Skeletal muscle tissue (tissue), 4 donors: ENCODE data around the gene CFL1. TPM values are rescaled to one million over a fixed set of nuclear protein-coding genes. Genes with fewer than 3 reads are reported as not detected.
A peak's percentile ranks its signal among the peaks of the same experiment; 100 is the strongest.
"Not testable (repeated sequence)": the region's sequence is repeated elsewhere in the genome, so short reads cannot be mapped to it uniquely, and the experiment has no call there.

Experiments used
- H3K27ac ChIP-seq: one replicate; pipeline ENCODE4 v1.7.0; 2013; ENCODE audit warnings: mild to moderate bottlenecking, low read depth, low read length, inconsistent platforms
- H3K27me3 ChIP-seq, 3 donors: one replicate each; pipeline ENCODE4 v1.7.0; 2013; ENCODE audit warnings: low read length in 3 of 3; ENCODE audit not compliant: control insufficient read depth in 3 of 3, insufficient read depth in 3 of 3
- H3K36me3 ChIP-seq, 3 donors: one replicate each; pipeline ENCODE4 v1.7.0; 2013; ENCODE audit warnings: low read length in 3 of 3; ENCODE audit not compliant: control insufficient read depth in 3 of 3, insufficient read depth in 3 of 3
- H3K4me1 ChIP-seq, 3 donors: one replicate each; pipeline ENCODE4 v1.7.0; 2013; ENCODE audit warnings: low read length in 3 of 3, mild to moderate bottlenecking in 3 of 3; ENCODE audit not compliant: control insufficient read depth in 3 of 3, insufficient read depth in 3 of 3
- H3K4me3 ChIP-seq, 3 donors: one replicate each; pipeline ENCODE4 v1.7.0; 2013; ENCODE audit warnings: low read length in 3 of 3
- H3K9ac ChIP-seq, 3 donors: one replicate each; pipeline ENCODE4 v1.7.0; 2013; ENCODE audit warnings: low read length in 3 of 3, mild to moderate bottlenecking in 3 of 3, moderate library complexity in 2 of 3, low read depth in 1 of 3
- H3K9me3 ChIP-seq, 3 donors: one replicate each; pipeline ENCODE4 v1.7.0; 2013; ENCODE audit warnings: low read length in 3 of 3; ENCODE audit not compliant: control insufficient read depth in 3 of 3
- total RNA-seq: library from RNA; depleted of rRNA; stranded (reverse); fragments of >200 nt; gene quantifications from one replicate; pipeline ENCODE4 v1.2.3, GENCODE V29; 2014
- donor health status: Osteomylitis.

The CFL1 gene
- total RNA-seq, 1 donor from 2014 or later: 275 TPM

- Histone ChIP-seq H3K9me3 (no peaks in the 10 kb centered on the region), H3K27me3 (peaks cover 4 to 13% (median 11%) of the 10 kb centered on the region in 3 donors), H3K9ac (no peak overlapping the region), H3K4me1 (peaks cover 26 to 38% (median 33%) of the 10 kb centered on the region in 3 donors), H3K36me3 (no peaks in the 10 kb centered on the region), H3K27ac (no peak overlapping the region), H3K4me3 (no peak overlapping the region)
Observed at GRCh38 chr11:65896034-65896999, 38.3 kb upstream of the CFL1 start.

GRCh38 chr11:65895482-65895981 is 37.6 kb upstream of the CFL1 start:
- peaks cover 30 to 46% (median 32%) of the 10 kb centered on the region in 3 donors for H3K4me1 ChIP-seq
- no peak overlapping the region for H3K27ac ChIP-seq
- H3K9me3 ChIP-seq: no peaks in the 10 kb centered on the region
- H3K36me3 ChIP-seq: no peaks in the 10 kb centered on the region
- H3K27me3 ChIP-seq: peaks cover 4 to 13% (median 11%) of the 10 kb centered on the region in 3 donors
- no peak overlapping the region for H3K4me3 ChIP-seq
- no peak overlapping the region for H3K9ac ChIP-seq

GRCh38 chr11:65894034-65894591 is 36.1 kb upstream of the CFL1 start:
- H3K9ac ChIP-seq: peak overlapping the region in 2 of 3 donors; percentile 70
- peaks cover 0 to 7% (median 2%) of the 10 kb centered on the region in 3 donors for H3K27me3 ChIP-seq
- peak overlapping the region; percentile 73 for H3K27ac ChIP-seq
- H3K4me3 ChIP-seq: peak overlapping the region; percentile 35 to 48 (median 40)
- H3K9me3 ChIP-seq: no peaks in the 10 kb centered on the region
- no peaks in the 10 kb centered on the region for H3K36me3 ChIP-seq
- peaks cover 36 to 49% (median 36%) of the 10 kb centered on the region in 3 donors for H3K4me1 ChIP-seq

GRCh38 chr11:65892661-65893317 is 34.8 kb upstream of the CFL1 start:
- Histone ChIP-seq H3K4me1 (peaks cover 43 to 60% (median 45%) of the 10 kb centered on the region in 3 donors), H3K9ac (peak overlapping the region in 2 of 3 donors; percentile 32 to 96), H3K4me3 (peak overlapping the region in 2 of 3 donors; percentile 30 to 35), H3K9me3 (no peaks in the 10 kb centered on the region), H3K36me3 (no peaks in the 10 kb centered on the region), H3K27me3 (no peaks in the 10 kb centered on the region), H3K27ac (peak overlapping the region; percentile 89)

GRCh38 chr11:65892137-65892540 is 34.2 kb upstream of the CFL1 start:
- not testable (repeated sequence) for H3K9me3 ChIP-seq, H3K27me3 ChIP-seq, H3K36me3 ChIP-seq
- peak overlapping the region; percentile 82 to 96 (median 85) for H3K9ac ChIP-seq
- peaks cover 50 to 66% (median 52%) of the 10 kb centered on the region in 3 donors for H3K4me1 ChIP-seq
- peak overlapping the region; percentile 78 to 86 (median 82) for H3K4me3 ChIP-seq
- peak overlapping the region; percentile 89 for H3K27ac ChIP-seq

- peak overlapping the region; percentile 82 to 96 (median 85) for H3K9ac ChIP-seq
- no peaks in the 10 kb centered on the region for H3K9me3 ChIP-seq
- H3K4me1 ChIP-seq: peaks cover 50 to 71% (median 56%) of the 10 kb centered on the region in 3 donors
- H3K27ac ChIP-seq: peak overlapping the region; percentile 89
- H3K36me3 ChIP-seq: peaks cover under 1 to 6% (median 5%) of the 10 kb centered on the region in 3 donors
- no peaks in the 10 kb centered on the region for H3K27me3 ChIP-seq
- peak overlapping the region; percentile 78 to 86 (median 82) for H3K4me3 ChIP-seq
Observed at GRCh38 chr11:65891219-65892136, 33.5 kb upstream of the CFL1 start.

GRCh38 chr11:65890324-65891218 is 32.6 kb upstream of the CFL1 start, which contains the start of gene CCDC85B:
CCDC85B (plus strand) TSS chr11:65890673; CDS start chr11:65890784, 111 bp downstream.
- peak within 1 kb of the TSS; percentile 85 to 96 (median 86) for H3K9ac ChIP-seq
- peaks cover 50 to 71% (median 56%) of the 10 kb centered on the region in 3 donors for H3K4me1 ChIP-seq
- H3K9me3 ChIP-seq: no peaks in the 10 kb centered on the region
- peak within 1 kb of the TSS; percentile 89 for H3K27ac ChIP-seq
- peaks cover 9 to 14% (median 12%) of the 10 kb centered on the region in 3 donors for H3K36me3 ChIP-seq
- H3K27me3 ChIP-seq: no peaks in the 10 kb centered on the region
- peak within 1 kb of the TSS; percentile 82 to 86 (median 83) for H3K4me3 ChIP-seq

GRCh38 chr11:65888163-65888814 is 30.3 kb upstream of the CFL1 start, which contains the start of gene FIBP:
FIBP (minus strand) TSS chr11:65888471; CDS start chr11:65888418, 53 bp downstream.
- Histone ChIP-seq H3K36me3 (peaks cover 24 to 33% (median 32%) of the 10 kb centered on the region in 3 donors), H3K27me3 (no peaks in the 10 kb centered on the region), H3K9ac (peak within 1 kb of the TSS; percentile 86 to 93 (median 90)), H3K4me1 (peaks cover 48 to 66% (median 58%) of the 10 kb centered on the region in 3 donors), H3K27ac (peak within 1 kb of the TSS; percentile 89), H3K4me3 (peak within 1 kb of the TSS; percentile 89 to 96 (median 92)), H3K9me3 (no peaks in the 10 kb centered on the region)
